ENCODE data around the gene KCTD17.

DNA sequence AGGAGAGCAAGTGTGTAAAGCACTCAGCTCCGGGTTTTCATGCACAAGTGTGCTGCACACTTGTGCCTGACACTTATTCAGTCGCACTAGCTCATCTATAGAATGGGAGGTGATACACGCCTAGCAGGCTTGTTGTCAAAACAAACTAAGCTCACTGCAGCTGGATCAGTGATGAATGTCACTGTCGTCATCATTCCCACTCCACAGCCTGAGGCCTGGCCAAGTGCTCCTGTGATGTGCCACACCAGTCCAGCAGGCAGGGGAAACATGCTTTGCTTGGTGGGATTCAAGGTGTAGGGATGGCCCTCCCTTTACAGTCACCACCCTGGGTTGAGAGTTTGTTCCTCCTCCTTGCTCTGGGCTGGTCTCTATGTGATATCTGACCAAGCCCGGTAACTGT, 25.2 kb upstream of the KCTD17 start:
- no peak for TF ChIP-seq TEAD4 (IDR thresholded peaks at IDR 0.05)
- TF ChIP-seq EP300 (IDR thresholded peaks at IDR 0.05; ENCODE audit: borderline replicate concordance) = no peak

Data from Ishikawa (cell line).